Prostate gland (tissue), 2 donors: ENCODE data around the gene SLC35G2.

Experiments
- POLR2A ChIP-seq: fragments of 450-650 bp; IDR thresholded peaks from one replicate; pipeline ENCODE4 v1.6.1; 2016; ENCODE audit warnings: antibody characterized with exemption, mild to moderate bottlenecking
- POLR2AphosphoS5 ChIP-seq: sonication (generic); formaldehyde crosslinking; IDR thresholded peaks from one replicate; pipeline ENCODE4 v1.6.1; 2017; ENCODE audit warnings: antibody characterized with exemption
- TF ChIP-seq, protein P1 (sequence below), 4 experiments: fragments of 200-600 bp in 2 of 4; fragments of 450-650 bp in 2 of 4; sonication (generic) in 2 of 4; IDR thresholded peaks; 1 replicate in 3 of 4; 2 replicates in 1 of 4; pipeline ENCODE4 v1.5.1; 2016 to 2019; ENCODE audit warnings: antibody characterized with exemption in 4 of 4, mild to moderate bottlenecking in 2 of 4, moderate library complexity in 2 of 4

DNA sequence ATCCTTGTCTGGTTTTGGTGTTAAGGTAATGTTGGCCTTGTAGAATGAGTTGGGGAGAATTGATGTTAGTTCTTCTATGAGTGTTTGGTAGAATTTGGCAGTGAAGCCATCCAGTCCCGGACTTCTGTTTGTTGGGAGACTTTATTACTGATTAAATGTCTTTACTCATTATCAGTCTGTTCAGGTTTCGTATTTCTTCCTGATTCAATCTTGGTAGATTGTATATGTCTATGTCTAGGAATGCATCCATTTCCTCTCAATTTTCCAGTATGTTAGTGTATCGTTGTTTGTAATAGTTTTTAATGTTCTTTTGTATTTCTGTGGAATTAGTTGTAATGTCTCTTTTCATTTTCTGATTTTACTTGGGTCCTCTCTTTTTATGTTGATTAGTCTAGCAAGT lies 82.5 kb downstream of the SLC35G2 start:
- TF ChIP-seq, protein P1, sequence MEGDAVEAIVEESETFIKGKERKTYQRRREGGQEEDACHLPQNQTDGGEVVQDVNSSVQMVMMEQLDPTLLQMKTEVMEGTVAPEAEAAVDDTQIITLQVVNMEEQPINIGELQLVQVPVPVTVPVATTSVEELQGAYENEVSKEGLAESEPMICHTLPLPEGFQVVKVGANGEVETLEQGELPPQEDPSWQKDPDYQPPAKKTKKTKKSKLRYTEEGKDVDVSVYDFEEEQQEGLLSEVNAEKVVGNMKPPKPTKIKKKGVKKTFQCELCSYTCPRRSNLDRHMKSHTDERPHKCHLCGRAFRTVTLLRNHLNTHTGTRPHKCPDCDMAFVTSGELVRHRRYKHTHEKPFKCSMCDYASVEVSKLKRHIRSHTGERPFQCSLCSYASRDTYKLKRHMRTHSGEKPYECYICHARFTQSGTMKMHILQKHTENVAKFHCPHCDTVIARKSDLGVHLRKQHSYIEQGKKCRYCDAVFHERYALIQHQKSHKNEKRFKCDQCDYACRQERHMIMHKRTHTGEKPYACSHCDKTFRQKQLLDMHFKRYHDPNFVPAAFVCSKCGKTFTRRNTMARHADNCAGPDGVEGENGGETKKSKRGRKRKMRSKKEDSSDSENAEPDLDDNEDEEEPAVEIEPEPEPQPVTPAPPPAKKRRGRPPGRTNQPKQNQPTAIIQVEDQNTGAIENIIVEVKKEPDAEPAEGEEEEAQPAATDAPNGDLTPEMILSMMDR (IDR thresholded peaks at IDR 0.05): no peak
- TF ChIP-seq POLR2A (no peak), POLR2AphosphoS5 (no peak)
